Stimulated activated CD8-positive, alpha-beta memory T cell treated with anti-CD3 and anti-CD28 coated beads, Interleukin-15, amount 100 ng/mL, for 1 hour (primary cell): Measurements from ENCODE around the gene SNRNP200.
A peak's percentile ranks its signal among the peaks of the same experiment; 100 is the strongest.

Experiments used
- DNase-seq: peaks from one replicate; pipeline ENCODE4 v3.0.0-alpha.2; 2020; ENCODE audit warnings: low read depth

The SNRNP200 gene

DNA sequence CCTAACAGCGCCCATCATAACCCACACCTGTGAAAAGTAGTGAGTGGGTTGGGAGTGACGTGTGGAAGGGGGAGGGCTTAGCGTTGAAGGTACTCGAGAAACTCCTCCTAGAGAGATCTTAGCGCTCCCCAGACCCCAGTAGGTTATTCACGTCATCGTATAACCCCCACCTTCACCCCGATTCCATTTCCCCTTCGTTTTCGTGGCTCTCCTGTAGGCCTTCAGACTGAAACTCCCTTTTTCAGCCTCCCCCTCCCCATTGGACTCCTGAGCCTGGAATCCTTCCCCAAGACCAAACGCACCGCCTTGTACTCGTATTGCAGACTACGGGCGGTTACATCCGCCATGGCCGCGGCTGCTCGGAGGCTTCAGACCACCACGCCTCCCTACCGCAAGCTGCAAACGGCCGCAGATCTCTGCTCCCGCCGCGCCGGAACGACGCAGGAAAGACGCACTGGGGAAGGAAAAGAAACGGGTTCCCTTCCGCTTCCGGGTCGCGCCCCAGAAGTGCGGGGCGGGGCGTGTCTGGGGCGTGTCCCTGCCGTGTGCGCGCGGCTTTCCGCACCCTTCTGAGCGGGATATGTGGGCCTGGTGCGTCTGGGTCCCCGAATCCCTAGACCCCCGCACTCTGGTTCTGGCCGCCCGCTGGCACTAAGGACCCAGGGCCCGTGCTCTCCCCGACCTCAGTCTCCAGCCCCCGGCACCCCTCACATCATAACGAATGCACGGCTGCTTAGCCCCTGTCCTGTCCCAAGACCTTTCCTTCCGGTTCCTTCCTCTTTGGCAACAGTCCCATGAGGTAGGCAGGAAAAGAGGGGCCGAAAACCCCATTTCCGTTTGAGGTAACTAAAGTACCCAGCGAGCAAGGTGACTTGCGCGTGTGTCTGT lies at the start of gene SNRNP200:
TSS of gene SNRNP200 (minus strand) at position 456 of the 888 bp plus-strand sequence. CDS start at position 347, 109 bp downstream.
- DNase-seq: peak; percentile 84

DNA sequence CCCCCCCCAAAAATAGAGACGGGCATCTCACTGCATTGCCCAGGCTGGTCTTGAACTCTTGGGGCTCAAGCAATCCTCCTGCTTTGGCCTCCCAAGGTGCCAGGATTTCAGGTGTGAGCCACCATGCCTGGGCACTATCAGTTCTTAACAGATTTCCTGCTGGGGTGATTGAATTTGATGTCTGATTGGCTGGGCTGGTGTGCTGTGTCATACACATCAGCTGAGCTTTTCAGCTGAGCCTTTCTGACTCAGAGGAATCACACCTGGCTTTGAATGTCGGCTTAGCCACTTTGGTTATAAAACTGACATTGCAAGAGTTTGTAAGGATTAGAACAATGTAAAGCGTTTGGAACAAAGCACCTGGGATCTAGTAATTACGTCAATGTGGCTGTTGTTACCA lies 49.1 kb upstream of the SNRNP200 start:
- DNase-seq: no peak

GRCh38 chr2:96353606-96354101 lies 48.3 kb upstream of the SNRNP200 start:
- DNase-seq: no peak

GRCh38 chr2:96353032-96353561 lies 47.8 kb upstream of the SNRNP200 start:
- DNase-seq: no peak

- no peak for DNase-seq
Observed at GRCh38 chr2:96347395-96347794, 42.0 kb upstream of the SNRNP200 start.

- no peak for DNase-seq
Observed at GRCh38 chr2:96345868-96346462, 40.6 kb upstream of the SNRNP200 start.

DNA sequence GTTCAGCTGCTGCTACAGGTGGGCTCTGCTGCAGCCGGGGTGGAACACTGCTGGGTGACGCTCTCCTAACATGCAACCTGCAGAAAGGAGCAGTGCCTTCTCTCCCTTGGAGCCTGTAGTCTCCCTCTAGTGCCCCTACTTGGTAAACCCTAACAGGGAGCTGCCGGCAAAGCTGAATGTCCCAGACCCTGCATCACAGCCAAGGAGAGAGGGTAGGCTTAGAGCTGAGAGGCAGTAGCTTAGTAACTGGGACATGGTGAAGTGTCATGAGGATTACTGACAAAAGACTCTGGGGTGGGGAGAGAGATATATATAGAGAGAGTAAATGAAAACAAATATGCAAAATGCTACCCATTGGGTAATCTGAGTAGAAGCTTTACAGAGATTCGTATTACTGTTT lies 40.1 kb upstream of the SNRNP200 start:
- DNase-seq: no peak

- DNase-seq: no peak
Observed at GRCh38 chr2:96344011-96344410, 38.7 kb upstream of the SNRNP200 start.

- DNase-seq: no peak
Observed at GRCh38 chr2:96342085-96342484, 36.7 kb upstream of the SNRNP200 start.

- no peak for DNase-seq
Observed at GRCh38 chr2:96341641-96342040, 36.3 kb upstream of the SNRNP200 start.

- DNase-seq: no peak
Observed at GRCh38 chr2:96340493-96341414, 35.4 kb upstream of the SNRNP200 start.

DNA sequence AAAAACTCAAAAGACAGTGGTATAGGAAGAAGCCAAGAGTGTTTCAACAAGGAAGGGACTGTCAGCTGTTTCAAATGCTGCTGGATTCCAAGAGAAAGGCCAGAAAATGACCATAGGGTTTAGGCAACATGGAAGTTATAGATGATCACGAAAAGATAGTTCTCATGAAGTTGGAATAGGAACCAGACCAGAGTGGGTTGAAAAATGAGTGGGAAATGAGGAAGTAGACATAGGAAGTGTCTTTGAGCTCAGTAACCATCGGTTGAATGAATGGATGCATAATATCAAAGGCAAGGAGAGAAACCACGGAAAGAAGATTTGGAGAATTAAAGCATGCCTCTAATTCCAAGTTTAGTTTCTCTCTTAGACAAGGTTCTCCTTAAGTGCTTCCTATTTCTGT lies 31.5 kb upstream of the SNRNP200 start:
- no peak for DNase-seq

- no peak for DNase-seq
Observed at GRCh38 chr2:96336104-96336775, 30.9 kb upstream of the SNRNP200 start.

- no peak for DNase-seq
Observed at GRCh38 chr2:96333708-96334107, 28.4 kb upstream of the SNRNP200 start.

- DNase-seq: no peak
Observed at GRCh38 chr2:96330407-96330806, 25.1 kb upstream of the SNRNP200 start.

GRCh38 chr2:96329874-96330273 lies 24.5 kb upstream of the SNRNP200 start:
- DNase-seq: no peak

GRCh38 chr2:96329456-96329855 lies 24.1 kb upstream of the SNRNP200 start:
- DNase-seq: no peak

DNA sequence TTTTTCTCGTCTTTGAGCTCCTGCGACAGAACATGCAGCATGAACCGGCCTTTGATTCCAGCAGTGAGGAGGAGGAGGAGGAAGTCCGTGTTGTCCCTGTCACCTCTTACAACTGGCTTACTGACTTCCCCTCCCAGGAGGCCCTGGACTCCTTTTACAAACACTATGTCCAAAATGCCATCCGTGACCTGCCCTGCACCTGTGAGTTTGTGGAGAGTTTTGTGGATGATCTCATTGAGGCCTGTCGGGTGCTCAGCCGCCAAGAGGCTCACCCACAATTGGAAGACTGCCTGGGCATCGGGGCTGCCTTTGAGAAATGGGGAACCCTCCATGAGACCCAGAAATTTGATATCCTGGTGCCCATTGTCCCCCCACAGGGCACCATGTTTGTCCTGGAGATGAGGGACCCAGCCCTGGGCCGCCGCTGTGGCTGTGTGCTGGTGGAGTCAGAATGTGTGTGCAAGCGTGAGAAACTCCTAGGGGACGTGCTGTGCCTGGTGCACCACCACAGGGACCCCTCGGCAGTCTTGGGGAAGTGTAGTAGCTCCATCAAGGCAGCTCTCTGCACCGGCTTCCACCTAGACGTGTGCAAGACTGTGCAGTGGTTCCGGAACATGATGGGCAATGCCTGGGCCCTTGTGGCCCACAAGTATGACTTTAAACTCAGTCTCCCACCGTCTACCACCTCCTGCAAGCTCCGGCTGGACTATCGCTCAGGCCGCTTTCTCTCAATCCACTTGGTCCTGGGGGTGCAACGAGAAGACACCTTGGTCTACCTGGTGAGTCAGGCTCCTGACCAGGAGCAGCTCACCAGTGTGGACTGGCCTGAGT lies 21.9 kb upstream of the SNRNP200 start:
- DNase-seq: no peak

GRCh38 chr2:96326564-96326963 lies 21.2 kb upstream of the SNRNP200 start:
- DNase-seq: no peak

- DNase-seq: no peak
Observed at GRCh38 chr2:96325884-96326255, 20.5 kb upstream of the SNRNP200 start.
